HG03039 (cell line): ENCODE results near the gene OR56B1.
A peak's percentile ranks its signal among the peaks of the same experiment; 100 is the strongest.
"Not testable (repeated sequence)": the region's sequence is repeated elsewhere in the genome, so short reads cannot be mapped to it uniquely, and the experiment has no call there.

ENCODE experiments used
- ATAC-seq: cut with Tn5 transposase; IDR thresholded peaks from one replicate; pipeline ENCODE4 v1.9.1; 2021; ENCODE audit warnings: mild to moderate bottlenecking, moderate library complexity; ENCODE audit not compliant: unreplicated experiment

The OR56B1 gene, protein sequence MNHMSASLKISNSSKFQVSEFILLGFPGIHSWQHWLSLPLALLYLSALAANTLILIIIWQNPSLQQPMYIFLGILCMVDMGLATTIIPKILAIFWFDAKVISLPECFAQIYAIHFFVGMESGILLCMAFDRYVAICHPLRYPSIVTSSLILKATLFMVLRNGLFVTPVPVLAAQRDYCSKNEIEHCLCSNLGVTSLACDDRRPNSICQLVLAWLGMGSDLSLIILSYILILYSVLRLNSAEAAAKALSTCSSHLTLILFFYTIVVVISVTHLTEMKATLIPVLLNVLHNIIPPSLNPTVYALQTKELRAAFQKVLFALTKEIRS

DNA sequence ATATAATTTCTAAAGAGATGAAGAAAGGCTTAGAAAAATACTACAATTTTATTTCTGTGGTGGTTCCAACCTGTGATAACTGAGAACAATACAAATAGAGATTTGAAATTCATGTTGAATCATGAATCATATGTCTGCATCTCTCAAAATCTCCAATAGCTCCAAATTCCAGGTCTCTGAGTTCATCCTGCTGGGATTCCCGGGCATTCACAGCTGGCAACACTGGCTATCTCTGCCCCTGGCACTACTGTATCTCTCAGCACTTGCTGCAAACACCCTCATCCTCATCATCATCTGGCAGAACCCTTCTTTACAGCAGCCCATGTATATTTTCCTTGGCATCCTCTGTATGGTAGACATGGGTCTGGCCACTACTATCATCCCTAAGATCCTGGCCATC lies at the start of gene OR56B1:
OR56B1 (plus strand) TSS at position 53 of the 400 bp plus-strand sequence; CDS start at position 122, 69 bp downstream.
- ATAC-seq = no peak

DNA sequence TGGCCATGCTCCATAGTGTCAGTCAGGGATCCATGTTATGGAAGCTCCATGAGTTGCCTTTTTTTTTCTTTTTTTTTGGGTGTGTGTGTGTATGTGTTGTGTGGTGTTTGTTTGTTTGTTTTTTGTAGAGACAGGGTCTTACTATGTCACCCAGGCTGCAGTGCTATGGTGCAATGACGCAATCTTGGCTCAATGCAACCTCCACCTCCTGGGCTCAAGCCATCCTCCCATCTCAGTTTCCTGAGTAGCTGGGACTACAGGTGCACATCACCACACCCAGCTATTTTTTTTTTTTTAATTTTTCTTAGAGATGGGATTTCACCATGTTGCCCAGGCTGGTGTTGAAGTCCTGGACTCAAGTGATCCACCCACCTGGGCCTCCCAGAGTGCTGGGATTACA lies 47.8 kb upstream of the OR56B1 start:
- ATAC-seq = no peak

DNA sequence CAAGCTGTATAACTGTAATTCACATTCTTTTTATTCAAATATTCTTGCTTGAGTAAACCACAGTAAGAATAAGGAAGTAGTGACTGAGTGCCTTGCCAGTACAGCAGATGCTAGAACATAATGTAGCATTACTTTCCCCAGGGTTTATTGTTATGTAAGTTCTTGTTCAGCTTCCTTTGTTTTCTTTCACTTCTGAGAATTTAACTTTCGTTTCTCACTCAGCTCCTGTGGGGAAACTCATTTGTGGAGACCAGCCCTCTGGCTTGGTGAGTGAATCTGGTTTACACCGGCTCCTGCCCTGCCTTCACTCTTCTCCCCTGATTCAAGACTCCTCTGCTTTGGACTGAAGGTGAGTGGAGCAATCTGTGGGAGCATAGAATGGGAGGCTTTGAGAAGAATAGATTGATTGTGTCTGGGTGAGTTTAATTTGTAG lies 46.7 kb upstream of the OR56B1 start, which contains the start of gene TRIM22:
TRIM22 (plus strand) TSS at position 240 of the 433 bp plus-strand sequence. CDS start 6,443 bp downstream, outside the sequence.
- peak; percentile 64 for ATAC-seq

DNA sequence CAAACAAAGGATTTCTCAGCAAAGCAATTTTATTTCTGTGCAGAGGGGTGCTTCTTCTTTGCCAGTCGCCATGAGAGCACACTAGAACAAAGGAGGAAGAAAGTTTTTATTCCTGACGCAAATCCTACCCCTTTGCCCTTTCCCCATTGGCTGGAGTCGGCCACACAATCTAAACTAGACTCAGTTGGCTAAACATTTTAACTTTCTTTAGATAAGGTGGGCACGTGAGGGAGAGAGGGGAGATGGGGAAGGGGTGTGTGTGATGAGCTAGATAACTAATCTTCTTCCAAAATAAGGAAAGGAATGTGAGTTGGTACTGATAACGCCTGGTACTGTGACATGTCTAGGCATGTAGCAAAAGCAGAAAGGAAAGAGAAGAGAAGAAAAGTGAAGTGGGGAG lies 46.0 kb upstream of the OR56B1 start:
- no peak for ATAC-seq

DNA sequence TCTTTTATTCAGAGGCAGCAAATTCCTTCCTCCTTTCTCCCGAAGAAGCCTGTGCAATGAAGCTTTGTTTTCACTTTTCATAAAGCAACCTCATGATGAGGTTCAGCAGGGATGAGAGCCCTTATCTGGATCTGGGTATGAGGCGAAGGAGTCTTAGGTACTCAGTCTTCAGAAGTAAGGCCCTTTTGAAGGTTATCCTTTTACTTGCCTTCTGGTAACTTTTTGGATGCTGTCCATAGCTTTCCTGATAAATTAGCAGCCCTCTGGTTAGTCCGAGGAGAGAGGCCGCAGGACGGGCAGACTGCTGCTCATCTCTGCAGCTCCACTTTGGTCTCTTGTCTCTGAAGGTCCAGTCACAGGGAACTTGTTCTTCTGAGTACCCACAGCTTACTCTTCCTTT lies 45.5 kb upstream of the OR56B1 start:
- no peak for ATAC-seq

DNA sequence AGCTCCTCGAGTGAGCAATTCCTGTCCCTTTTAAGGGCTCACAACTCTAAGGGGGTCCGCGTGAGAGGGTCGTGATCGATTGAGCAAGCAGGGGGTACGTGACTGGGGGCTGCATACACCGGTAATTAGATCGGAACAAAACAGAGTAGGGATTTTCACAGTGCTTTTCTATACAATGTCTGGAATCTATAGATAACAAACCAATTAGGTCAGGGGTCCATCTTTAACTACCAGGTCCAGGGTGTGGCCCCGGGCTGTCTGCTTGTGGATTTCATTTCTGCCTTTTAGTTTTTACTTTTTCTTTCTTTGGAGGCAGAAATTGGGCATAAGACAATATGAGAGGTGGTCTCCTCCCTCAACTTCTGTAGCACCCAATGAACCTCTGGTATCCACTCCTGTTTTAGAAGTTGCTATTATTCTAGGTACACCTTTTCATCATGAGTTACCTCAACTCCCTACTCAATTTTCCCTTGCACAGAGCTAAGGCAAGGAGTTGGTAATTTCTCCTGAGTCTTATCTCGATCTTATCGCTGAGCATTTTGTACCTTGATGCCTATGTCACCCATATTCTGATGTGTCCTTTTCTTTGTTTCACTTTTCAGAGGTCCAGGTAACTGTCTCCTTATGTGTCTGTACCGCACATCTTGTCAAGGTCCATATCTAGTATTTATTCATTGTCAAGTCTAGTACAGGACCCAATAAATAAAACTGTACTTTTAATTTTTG lies 44.8 kb upstream of the OR56B1 start:
- ATAC-seq = not testable (repeated sequence)

DNA sequence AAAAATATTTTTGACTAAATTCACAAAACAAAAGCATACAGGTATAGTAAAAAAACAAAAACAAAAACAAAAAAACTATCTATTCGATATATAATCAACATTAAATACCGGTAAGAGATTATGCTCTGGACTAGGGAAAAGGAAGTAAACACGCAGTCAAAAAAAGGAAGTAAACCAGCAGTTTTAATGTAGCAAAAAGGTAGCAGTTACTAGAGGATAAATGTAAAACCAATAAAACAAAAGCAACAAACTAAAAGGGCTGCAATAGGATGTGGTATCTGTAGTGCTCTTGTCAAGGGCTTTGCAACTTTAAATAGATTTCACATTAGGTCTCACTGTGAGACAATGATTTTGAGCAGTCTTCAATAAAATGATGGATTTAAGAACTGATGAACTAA lies 44.3 kb upstream of the OR56B1 start:
- ATAC-seq = no peak

DNA sequence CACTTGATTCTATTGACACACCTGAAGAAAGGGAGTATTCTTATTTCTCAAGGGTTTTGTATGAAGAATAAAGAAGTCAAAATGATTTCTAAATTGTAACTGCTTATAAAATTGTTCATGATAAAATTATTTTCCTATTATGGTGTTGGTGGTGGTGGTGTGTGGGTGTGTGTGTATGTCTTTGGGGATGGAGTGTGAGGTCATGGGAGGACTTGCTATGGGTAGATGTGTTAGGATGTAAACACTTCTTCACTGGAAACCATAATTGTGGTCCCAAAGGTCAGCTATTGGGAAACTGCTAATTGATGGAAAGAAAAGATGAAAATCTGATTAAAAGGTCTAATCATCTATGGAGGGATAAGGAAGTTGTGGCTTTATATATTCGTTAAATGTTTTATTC lies 41.6 kb upstream of the OR56B1 start:
- ATAC-seq = no peak

DNA sequence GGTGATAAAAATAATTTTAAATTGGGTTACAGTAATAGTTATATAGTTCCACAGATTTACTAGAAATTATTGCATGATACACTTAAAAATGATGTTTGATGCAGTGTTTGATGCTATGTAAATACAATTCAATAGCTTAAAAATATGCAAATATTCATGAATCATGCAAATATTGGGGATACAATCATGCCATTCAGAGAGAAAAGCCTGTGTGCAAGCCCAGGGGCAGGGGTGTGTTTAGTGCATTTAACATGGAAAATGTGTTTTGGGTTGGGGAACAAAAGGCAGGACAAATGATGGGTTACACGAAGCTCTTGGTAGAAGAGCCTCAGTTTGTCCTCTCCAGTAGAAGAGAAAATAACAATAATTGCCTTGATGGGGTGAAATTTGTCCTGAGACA lies 40.7 kb upstream of the OR56B1 start:
- ATAC-seq = no peak

DNA sequence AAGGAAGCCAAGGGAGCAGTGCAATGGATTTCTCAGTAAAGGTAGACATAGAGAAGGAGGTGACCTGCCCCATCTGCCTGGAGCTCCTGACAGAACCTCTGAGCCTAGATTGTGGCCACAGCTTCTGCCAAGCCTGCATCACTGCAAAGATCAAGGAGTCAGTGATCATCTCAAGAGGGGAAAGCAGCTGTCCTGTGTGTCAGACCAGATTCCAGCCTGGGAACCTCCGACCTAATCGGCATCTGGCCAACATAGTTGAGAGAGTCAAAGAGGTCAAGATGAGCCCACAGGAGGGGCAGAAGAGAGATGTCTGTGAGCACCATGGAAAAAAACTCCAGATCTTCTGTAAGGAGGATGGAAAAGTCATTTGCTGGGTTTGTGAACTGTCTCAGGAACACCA lies 40.0 kb upstream of the OR56B1 start:
- no peak for ATAC-seq

DNA sequence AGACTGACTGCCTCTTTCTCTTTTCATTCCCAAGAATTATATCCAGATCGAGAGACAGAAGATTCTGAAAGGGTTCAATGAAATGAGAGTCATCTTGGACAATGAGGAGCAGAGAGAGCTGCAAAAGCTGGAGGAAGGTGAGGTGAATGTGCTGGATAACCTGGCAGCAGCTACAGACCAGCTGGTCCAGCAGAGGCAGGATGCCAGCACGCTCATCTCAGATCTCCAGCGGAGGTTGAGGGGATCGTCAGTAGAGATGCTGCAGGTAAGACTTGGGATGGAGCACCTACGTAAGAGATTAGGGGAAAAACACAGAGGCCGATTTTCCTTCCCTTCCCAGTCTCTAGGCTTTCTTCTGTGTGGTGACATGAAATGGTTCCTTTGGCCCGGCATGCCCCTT lies 38.0 kb upstream of the OR56B1 start:
- ATAC-seq = no peak

DNA sequence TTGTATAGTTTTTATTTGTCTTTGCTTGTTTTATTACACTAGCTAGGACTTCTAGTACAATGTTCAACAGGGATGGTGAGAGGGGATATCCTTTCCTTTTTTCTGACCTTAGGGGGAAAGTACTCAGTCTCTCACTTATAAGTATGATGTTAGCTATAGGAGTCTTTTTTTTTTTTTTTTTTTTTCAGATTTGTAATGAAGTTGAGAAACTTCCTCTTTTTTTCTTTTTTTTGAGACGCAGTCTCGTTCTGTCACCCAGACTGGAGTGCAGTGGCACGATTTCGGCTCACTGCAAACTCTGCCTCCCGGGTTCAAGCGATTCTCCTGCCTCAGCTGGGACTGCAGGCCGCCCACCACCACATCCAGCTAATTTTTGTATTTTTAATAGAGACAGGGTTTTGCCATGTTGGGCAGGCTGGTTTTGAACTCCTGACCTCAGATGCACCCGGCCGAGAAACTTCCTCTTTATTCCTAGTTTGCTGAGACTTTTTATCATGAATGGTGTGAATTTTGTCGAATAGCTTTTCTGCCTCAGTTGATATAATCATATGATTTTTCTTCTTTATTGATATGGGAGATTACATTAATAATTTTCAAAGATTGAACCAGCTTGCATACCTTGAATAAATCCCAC lies 35.7 kb upstream of the OR56B1 start:
- no peak for ATAC-seq

DNA sequence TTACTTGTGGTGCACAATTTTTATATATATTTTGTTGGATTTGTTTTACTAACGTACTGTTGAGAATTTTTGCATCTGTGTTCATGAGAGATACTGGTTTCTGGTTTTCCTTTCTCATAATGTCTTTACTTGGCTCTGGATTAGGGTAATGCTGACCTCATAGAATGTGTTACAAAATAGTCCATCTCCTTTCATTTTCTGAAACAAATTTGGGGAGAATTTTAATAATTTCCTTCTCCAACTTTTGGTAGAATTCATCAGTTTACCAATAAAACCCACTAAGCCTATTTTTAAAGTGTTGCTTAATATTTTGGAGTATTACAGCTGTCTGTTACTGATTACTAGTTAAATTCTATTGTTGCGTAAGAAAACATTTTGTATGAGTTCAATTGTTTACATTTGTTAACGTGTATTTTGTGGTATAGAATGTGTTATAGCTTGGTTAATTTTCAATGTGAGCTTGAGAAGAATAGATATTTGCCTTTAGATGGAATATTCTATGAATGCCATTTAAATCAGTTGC lies 35.1 kb upstream of the OR56B1 start:
- ATAC-seq = no peak

DNA sequence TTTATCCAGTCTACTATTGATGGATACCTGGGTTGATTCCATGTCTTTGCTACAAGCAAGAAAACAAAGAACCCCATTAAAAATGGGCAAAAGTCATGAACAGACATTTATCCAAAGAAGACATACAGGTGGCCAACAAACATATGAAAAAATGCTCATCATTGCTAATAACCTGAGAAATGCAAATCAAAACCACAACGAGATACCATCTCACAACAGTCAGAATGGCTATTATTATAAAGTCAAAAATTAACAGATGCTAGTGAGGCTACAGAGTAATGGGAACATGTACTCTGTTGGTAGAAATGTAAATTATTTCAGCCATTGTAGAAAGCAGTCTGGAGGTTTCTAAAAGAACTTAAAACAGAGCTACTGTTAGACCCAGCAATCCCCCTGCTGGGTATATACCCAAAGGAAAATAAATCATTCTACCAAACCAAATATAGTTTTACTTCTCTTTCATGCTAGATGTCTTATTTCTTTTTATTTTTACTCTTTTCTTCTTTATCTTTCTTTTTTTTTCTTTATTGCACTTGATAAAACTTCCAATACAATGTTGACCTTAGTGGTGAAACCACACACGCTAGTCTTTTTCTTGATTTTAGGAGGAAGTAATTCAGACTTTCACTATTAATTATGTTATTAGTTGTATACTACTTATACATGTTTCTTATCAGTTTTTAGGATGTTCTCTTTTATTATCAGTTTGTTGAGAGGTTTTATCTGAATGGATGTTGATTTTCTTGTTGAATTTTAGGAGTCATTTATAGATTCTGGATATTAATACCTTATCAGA lies 32.3 kb upstream of the OR56B1 start:
- ATAC-seq = no peak

DNA sequence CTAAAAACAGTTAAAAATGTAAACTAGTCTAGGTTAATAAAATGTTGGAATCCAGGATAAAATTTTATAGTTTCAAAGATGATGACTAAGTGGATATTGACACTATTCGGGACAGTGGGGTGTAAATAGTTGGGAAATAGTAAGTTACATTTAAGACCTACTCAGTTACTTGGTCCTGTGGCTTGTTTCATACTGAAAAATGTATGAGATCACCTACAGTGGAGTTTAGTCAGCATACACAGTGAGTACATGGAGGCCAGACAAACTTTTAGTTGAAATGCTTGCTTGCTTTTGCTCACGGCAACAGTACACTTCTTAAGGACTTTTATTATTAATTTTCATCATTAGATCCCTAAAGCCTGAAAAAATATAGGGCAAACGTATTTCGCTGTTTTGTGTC lies 30.6 kb upstream of the OR56B1 start:
- no peak for ATAC-seq

DNA sequence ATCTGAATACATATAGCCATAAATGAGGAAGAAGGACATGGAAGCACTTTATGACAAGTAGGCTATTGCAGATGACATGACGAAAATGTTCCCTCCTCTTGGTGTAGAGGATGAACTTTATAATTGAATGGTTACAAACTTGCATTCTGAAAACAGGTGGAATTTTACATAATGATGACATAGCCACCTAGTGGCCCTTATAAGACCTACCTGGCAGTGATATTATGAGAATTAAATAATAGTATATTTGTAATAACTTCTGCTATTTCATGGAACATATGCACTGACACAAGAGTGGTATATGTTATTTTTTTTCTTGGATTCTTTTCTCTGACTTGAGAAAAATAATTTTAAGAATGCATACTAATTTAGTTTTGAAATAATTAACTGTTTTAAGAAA lies 23.7 kb upstream of the OR56B1 start:
- no peak for ATAC-seq

DNA sequence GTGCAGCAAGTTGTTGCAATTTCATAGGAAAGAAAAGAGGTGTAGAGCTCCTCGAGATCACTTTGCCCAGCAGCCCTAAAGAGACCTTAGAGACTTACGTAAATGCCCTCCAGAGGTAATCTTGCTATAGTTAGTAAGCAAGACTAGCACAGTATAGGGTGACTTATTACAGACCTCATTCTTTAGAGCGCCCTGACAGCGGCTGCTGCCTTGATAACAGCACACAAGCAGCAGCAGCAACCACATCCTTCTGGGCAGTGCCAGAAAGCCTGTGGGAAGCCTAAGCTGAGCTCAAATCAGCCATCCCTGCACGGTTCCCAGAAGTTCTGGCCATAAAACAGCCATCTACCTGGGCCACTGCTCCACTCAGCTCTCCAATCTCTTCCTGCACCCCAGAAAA lies 22.6 kb upstream of the OR56B1 start:
- ATAC-seq = no peak

DNA sequence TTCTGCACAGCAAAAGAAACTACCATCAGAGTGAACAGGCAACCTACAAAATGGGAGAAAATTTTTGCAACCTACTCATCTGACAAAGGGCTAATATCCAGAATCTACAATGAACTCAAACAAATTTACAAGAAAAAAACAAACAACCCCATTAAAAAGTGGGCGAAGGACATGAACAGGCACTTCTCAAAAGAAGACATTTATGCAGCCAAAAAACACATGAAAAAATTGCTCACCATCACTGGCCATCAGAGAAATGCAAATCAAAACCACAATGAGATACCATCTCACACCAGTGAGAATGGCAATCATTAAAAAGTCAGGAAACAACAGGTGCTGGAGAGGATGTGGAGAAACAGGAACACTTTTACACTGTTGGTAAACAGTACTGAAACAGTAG lies 19.7 kb upstream of the OR56B1 start:
- ATAC-seq = not testable (repeated sequence)

DNA sequence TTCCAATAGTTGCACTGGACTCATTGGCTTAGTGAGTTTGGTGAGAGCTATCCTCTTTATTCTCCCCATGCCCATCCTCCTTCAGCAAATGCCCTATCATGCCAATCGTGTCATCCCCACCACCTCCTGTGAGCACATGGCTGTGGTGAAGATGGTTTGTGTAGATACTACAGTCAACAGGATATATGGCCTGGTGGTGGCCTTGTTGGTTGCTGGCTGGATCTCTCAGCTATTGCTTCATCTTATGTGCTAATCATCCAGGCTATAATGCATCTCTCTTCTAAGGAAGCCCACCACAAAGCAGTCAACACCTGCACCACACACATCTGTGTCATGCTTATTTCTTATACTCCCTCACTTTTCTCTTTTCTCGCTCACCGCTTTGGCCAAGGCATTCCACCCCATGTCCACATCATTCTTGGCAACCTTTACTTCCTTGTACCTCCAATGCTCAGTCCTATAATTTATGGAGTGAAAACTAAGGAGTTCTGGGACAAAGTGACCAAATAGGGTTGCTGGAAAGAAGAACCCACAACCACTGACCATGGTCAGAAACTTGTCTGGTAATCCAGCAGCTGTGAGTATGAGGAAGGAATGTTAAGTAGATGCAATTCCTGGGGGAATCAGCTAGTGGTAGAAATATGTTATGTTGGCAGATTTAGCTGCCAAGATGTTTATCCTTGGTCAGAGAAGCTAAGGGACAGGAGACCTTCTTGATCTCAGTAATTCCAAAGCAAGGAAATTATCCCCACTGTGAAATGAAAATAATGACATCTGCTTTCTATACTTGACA lies 16.3 kb upstream of the OR56B1 start:
- ATAC-seq = no peak

DNA sequence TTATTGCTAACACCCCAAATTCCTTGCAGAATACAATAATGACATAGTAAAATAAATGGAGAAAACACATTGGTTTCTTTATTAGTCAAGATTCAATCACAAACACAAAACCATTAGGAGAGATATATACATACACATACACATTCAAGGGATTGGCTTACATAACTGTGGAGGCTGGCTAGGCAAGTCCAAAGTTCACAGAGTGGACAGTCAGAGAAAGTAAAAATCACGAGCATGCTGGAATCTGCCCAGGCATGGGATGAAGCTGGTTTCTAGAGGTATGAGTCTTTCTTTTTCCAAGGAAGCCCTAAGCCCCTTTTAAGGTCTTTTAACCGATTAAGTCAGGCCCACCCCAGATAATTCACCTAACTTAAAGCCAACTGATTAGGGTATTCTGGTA lies 13.6 kb upstream of the OR56B1 start:
- no peak for ATAC-seq
